Measurements from ENCODE around the gene DLST.

Gene DLST

GRCh38 chr14:74882103-74882920 lies 596 bp downstream of the DLST start:
- peak overlapping the region; percentile 90 for H3K4me3 ChIP-seq (ENCODE audit: low read length)
- H3K9me3 ChIP-seq (ENCODE audit: insufficient read depth, low read length): no peaks in the 10 kb centered on the region
- peaks cover 39% of the 10 kb centered on the region for H4K20me1 ChIP-seq (ENCODE audit: insufficient read depth, low read length)
- H2AFZ ChIP-seq (ENCODE audit: low read depth, low read length): no peak overlapping the region; the same call in 1 of the 2 replicates
- peak overlapping the region; percentile 57 for H3K27ac ChIP-seq (ENCODE audit: low read length)
- peak overlapping the region; percentile 99 for H3K4me2 ChIP-seq (ENCODE audit: low read length)
- H3K27me3 ChIP-seq (ENCODE audit: low read depth, low read length): no peaks in the 10 kb centered on the region
- H3K4me1 ChIP-seq (ENCODE audit: low read length): peaks cover 19% of the 10 kb centered on the region
- H3K36me3 ChIP-seq (replicated peaks; ENCODE audit: low read depth, low read length): peaks cover 7% of the 10 kb centered on the region
- TF ChIP-seq EZH2phosphoT487 (IDR thresholded peaks at IDR 0.05; ENCODE audit: low read depth): no peak
- TF ChIP-seq, protein P1, sequence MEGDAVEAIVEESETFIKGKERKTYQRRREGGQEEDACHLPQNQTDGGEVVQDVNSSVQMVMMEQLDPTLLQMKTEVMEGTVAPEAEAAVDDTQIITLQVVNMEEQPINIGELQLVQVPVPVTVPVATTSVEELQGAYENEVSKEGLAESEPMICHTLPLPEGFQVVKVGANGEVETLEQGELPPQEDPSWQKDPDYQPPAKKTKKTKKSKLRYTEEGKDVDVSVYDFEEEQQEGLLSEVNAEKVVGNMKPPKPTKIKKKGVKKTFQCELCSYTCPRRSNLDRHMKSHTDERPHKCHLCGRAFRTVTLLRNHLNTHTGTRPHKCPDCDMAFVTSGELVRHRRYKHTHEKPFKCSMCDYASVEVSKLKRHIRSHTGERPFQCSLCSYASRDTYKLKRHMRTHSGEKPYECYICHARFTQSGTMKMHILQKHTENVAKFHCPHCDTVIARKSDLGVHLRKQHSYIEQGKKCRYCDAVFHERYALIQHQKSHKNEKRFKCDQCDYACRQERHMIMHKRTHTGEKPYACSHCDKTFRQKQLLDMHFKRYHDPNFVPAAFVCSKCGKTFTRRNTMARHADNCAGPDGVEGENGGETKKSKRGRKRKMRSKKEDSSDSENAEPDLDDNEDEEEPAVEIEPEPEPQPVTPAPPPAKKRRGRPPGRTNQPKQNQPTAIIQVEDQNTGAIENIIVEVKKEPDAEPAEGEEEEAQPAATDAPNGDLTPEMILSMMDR (IDR thresholded peaks at IDR 0.05; ENCODE audit: low read depth, low read length): no peak
- H3K79me2 ChIP-seq (ENCODE audit: low read length): peaks cover 59% of the 10 kb centered on the region
- H3K9ac ChIP-seq (ENCODE audit: low read length): peak overlapping the region; percentile 82

GRCh38 chr14:74886001-74886400 lies 4.3 kb downstream of the DLST start:
- Histone ChIP-seq H4K20me1 (ENCODE audit: insufficient read depth, low read length) (peaks cover 39% of the 10 kb centered on the region), H3K4me2 (ENCODE audit: low read length) (no peak overlapping the region), H3K36me3 (replicated peaks; ENCODE audit: low read depth, low read length) (peaks cover 24% of the 10 kb centered on the region), H3K9ac (ENCODE audit: low read length) (no peak overlapping the region), H2AFZ (ENCODE audit: low read depth, low read length) (no peak overlapping the region), H3K79me2 (ENCODE audit: low read length) (peaks cover 76% of the 10 kb centered on the region), H3K27ac (ENCODE audit: low read length) (no peak overlapping the region), H3K4me1 (ENCODE audit: low read length) (peaks cover 16% of the 10 kb centered on the region), H3K9me3 (ENCODE audit: insufficient read depth, low read length) (no peaks in the 10 kb centered on the region), H3K4me3 (ENCODE audit: low read length) (no peak overlapping the region), H3K27me3 (ENCODE audit: low read depth, low read length) (no peaks in the 10 kb centered on the region)
- TF ChIP-seq EZH2phosphoT487 (IDR thresholded peaks at IDR 0.05; ENCODE audit: low read depth): no peak
- TF ChIP-seq, protein P1 (IDR thresholded peaks at IDR 0.05; ENCODE audit: low read depth, low read length): no peak

DNA sequence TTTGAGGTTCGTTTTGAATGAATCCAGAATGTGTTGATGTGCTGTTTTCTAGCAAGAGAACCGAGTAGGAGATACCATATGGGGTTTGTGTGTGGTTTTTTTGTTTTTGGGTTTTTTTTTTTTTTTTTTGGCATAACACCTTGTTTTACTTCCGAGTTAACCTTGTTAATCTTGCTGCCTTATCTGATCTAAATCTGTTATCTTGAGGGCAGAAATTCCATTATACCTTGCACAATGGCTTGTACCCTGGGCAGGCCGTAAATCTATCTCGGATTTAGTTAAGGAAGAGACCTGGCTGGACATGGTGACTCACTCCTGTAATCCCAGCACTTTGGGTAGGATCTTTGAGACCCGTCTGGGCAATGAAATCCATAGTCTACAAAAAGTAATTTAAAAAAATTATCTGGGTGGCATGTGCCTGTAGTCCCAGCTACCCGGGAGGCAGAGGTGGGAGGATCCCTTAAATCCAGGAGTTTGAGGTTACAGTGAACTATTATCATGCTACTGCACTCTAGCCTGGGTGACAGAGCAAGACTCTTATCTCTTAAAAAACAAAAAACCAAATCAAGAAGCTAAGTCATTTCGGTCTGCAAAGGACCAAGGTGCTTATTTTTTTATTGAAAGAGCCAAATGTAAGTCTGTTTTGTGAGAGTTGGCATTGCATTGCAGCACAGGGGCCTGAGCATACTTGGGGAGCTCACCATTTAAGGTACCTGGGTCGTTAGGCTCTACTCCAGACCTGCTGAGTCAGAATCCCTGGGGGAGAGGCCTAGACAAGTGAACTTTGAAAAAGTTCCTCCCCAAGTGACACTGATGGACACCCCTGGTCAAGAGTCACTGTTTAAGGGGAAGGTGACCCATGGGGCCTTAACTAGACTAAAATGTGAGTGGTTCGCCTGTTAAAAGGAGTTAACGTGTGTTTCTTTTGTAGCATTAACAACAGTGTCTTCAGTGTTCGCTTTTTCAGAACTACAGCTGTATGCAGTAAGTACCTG lies 6.7 kb downstream of the DLST start:
- peaks cover 43% of the 10 kb centered on the region for H3K36me3 ChIP-seq (replicated peaks; ENCODE audit: low read depth, low read length)
- H3K9me3 ChIP-seq (ENCODE audit: insufficient read depth, low read length): no peaks in the 10 kb centered on the region
- H3K27me3 ChIP-seq (ENCODE audit: low read depth, low read length): no peaks in the 10 kb centered on the region
- TF ChIP-seq EZH2phosphoT487 (IDR thresholded peaks at IDR 0.05; ENCODE audit: low read depth): no peak
- TF ChIP-seq, protein P1 (IDR thresholded peaks at IDR 0.05; ENCODE audit: low read depth, low read length): no peak
- no peak overlapping the region for H3K4me2 ChIP-seq (ENCODE audit: low read length)
- no peak overlapping the region for H3K4me3 ChIP-seq (ENCODE audit: low read length)
- no peak overlapping the region for H3K9ac ChIP-seq (ENCODE audit: low read length)
- H4K20me1 ChIP-seq (ENCODE audit: insufficient read depth, low read length): peaks cover 27% of the 10 kb centered on the region
- peaks cover 55% of the 10 kb centered on the region for H3K79me2 ChIP-seq (ENCODE audit: low read length)
- H3K4me1 ChIP-seq (ENCODE audit: low read length): peaks cover 5% of the 10 kb centered on the region
- no peak overlapping the region for H2AFZ ChIP-seq (ENCODE audit: low read depth, low read length)
- no peak overlapping the region for H3K27ac ChIP-seq (ENCODE audit: low read length)

- Histone ChIP-seq H3K4me3 (ENCODE audit: low read length) (no peak overlapping the region), H3K27ac (ENCODE audit: low read length) (no peak overlapping the region), H3K36me3 (replicated peaks; ENCODE audit: low read depth, low read length) (peaks cover 50% of the 10 kb centered on the region), H4K20me1 (ENCODE audit: insufficient read depth, low read length) (peaks cover 9% of the 10 kb centered on the region), H3K9me3 (ENCODE audit: insufficient read depth, low read length) (no peaks in the 10 kb centered on the region), H2AFZ (ENCODE audit: low read depth, low read length) (no peak overlapping the region), H3K79me2 (ENCODE audit: low read length) (peaks cover 37% of the 10 kb centered on the region), H3K27me3 (ENCODE audit: low read depth, low read length) (no peaks in the 10 kb centered on the region), H3K9ac (ENCODE audit: low read length) (no peak overlapping the region), H3K4me1 (ENCODE audit: low read length) (no peaks in the 10 kb centered on the region), H3K4me2 (ENCODE audit: low read length) (no peak overlapping the region)
- TF ChIP-seq, protein P1 (IDR thresholded peaks at IDR 0.05; ENCODE audit: low read depth, low read length): no peak
- TF ChIP-seq EZH2phosphoT487 (IDR thresholded peaks at IDR 0.05; ENCODE audit: low read depth): no peak
Observed at GRCh38 chr14:74890262-74890661, 8.5 kb downstream of the DLST start.
